ENCODE data around the gene FAM53B. TPM values are rescaled to one million over a fixed set of nuclear protein-coding genes. Genes with fewer than 3 reads are reported as not detected.
"Not testable (repeated sequence)": the region's sequence is repeated elsewhere in the genome, so short reads cannot be mapped to it uniquely, and the experiment has no call there.

Gene FAM53B
- 23.8 TPM for polyA plus RNA-seq (2013, experiment 1 of 4)
- polyA plus RNA-seq (2013, experiment 2 of 4): 23.7 TPM
- 19.7 TPM for polyA plus RNA-seq (2013, experiment 3 of 4)
- polyA plus RNA-seq (2013, experiment 4 of 4): 21.1 TPM

GRCh38 chr10:124744102-124745050 is at the start of gene FAM53B:
Gene FAM53B, minus strand, starts transcription at chr10:124744378. Its CDS starts 37,665 bp downstream, at chr10:124706713.
- H3K36me3 ChIP-seq (ENCODE audit: control insufficient read depth, insufficient read depth, low read length): no peaks in the 10 kb centered on the region
- H3K4me3 ChIP-seq (ENCODE audit: insufficient read depth, low read depth, low read length): peak within 1 kb of the TSS; percentile 73
- 1% methylated on average over 100 of the region's 100 CpGs for WGBS, 2 experiments
- H3K27me3 ChIP-seq (ENCODE audit: control insufficient read depth, insufficient read depth, low read length, poor library complexity, severe bottlenecking): peaks cover 12% of the 10 kb centered on the region
- H3K27ac ChIP-seq (ENCODE audit: insufficient read depth, low read depth, low read length, poor library complexity, severe bottlenecking): peak within 1 kb of the TSS; percentile 20
- no peaks in the 10 kb centered on the region for H3K9me3 ChIP-seq (ENCODE audit: control insufficient read depth, low read length)
- H3K4me1 ChIP-seq (ENCODE audit: control insufficient read depth, insufficient read depth, low read length): peaks cover 38% of the 10 kb centered on the region

GRCh38 chr10:124792998-124793352 is 48.8 kb upstream of the FAM53B start:
- Histone ChIP-seq H3K27me3 (ENCODE audit: control insufficient read depth, insufficient read depth, low read length, poor library complexity, severe bottlenecking) (peaks cover 3% of the 10 kb centered on the region), H3K4me1 (ENCODE audit: control insufficient read depth, insufficient read depth, low read length) (no peaks in the 10 kb centered on the region), H3K36me3 (ENCODE audit: control insufficient read depth, insufficient read depth, low read length) (peaks cover 5% of the 10 kb centered on the region), H3K27ac (ENCODE audit: insufficient read depth, low read depth, low read length, poor library complexity, severe bottlenecking) (no peak overlapping the region), H3K4me3 (ENCODE audit: insufficient read depth, low read depth, low read length) (no peak overlapping the region), H3K9me3 (ENCODE audit: control insufficient read depth, low read length) (no peaks in the 10 kb centered on the region)
- 96 to 98% methylated on average over 11 of the region's 11 CpGs for whole genome bisulfite sequencing, 2 experiments

- WGBS, 2 experiments: 0 to 1% methylated on average over 79 of the region's 79 CpGs
- peak within 1 kb of the TSS; percentile 94 for H3K4me3 ChIP-seq (ENCODE audit: insufficient read depth, low read depth, low read length)
- no peaks in the 10 kb centered on the region for H3K9me3 ChIP-seq (ENCODE audit: control insufficient read depth, low read length)
- peaks cover 3% of the 10 kb centered on the region for H3K27me3 ChIP-seq (ENCODE audit: control insufficient read depth, insufficient read depth, low read length, poor library complexity, severe bottlenecking)
- peaks cover 13% of the 10 kb centered on the region for H3K36me3 ChIP-seq (ENCODE audit: control insufficient read depth, insufficient read depth, low read length)
- peak within 1 kb of the TSS; percentile 90 for H3K27ac ChIP-seq (ENCODE audit: insufficient read depth, low read depth, low read length, poor library complexity, severe bottlenecking)
- no peaks in the 10 kb centered on the region for H3K4me1 ChIP-seq (ENCODE audit: control insufficient read depth, insufficient read depth, low read length)
Measured at GRCh38 chr10:124791547-124792348, 47.6 kb upstream of the FAM53B start, which contains the start of gene EEF1AKMT2. Gene EEF1AKMT2, minus strand, starts transcription at chr10:124791887. Its CDS starts 54 bp downstream, at chr10:124791833.

- not testable (repeated sequence) for H3K9me3 ChIP-seq (ENCODE audit: control insufficient read depth, low read length); H3K27me3 ChIP-seq (ENCODE audit: control insufficient read depth, insufficient read depth, low read length, poor library complexity, severe bottlenecking); H3K4me3 ChIP-seq (ENCODE audit: insufficient read depth, low read depth, low read length); H3K4me1 ChIP-seq (ENCODE audit: control insufficient read depth, insufficient read depth, low read length); H3K27ac ChIP-seq (ENCODE audit: insufficient read depth, low read depth, low read length, poor library complexity, severe bottlenecking)
- peaks cover 18% of the 10 kb centered on the region for H3K36me3 ChIP-seq (ENCODE audit: control insufficient read depth, insufficient read depth, low read length)
- WGBS, 2 experiments: 90 to 91% methylated on average over 1 of the region's 1 CpG
Measured at GRCh38 chr10:124782900-124783299, 38.7 kb upstream of the FAM53B start.

DNA sequence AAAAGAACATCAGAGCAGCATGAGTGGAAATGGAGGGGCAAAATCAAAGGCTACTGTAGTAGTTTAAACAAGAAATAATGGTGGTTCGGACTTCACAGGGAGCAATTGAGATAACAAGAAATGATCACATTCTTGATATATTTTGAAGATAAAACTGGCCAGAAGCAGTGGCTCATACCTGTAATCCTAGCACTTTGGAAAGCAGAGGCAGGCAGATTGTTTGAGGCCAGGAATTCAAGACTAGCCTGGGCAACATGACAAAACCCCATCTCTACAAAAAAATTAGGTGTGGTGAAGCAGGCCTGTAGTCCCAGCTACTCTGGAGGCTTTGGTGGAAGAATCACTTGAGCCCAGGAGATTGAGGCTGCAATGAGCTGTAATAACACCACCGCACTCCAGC is 24.6 kb upstream of the FAM53B start:
- H3K27ac ChIP-seq (ENCODE audit: insufficient read depth, low read depth, low read length, poor library complexity, severe bottlenecking): no peak overlapping the region
- H3K36me3 ChIP-seq (ENCODE audit: control insufficient read depth, insufficient read depth, low read length): peaks cover 5% of the 10 kb centered on the region
- WGBS, 2 experiments: 98 to 100% methylated on average over 1 to 2 of the region's 2 CpGs
- no peaks in the 10 kb centered on the region for H3K9me3 ChIP-seq (ENCODE audit: control insufficient read depth, low read length)
- H3K27me3 ChIP-seq (ENCODE audit: control insufficient read depth, insufficient read depth, low read length, poor library complexity, severe bottlenecking): no peaks in the 10 kb centered on the region
- H3K4me1 ChIP-seq (ENCODE audit: control insufficient read depth, insufficient read depth, low read length): no peaks in the 10 kb centered on the region
- no peak overlapping the region for H3K4me3 ChIP-seq (ENCODE audit: insufficient read depth, low read depth, low read length)

DNA sequence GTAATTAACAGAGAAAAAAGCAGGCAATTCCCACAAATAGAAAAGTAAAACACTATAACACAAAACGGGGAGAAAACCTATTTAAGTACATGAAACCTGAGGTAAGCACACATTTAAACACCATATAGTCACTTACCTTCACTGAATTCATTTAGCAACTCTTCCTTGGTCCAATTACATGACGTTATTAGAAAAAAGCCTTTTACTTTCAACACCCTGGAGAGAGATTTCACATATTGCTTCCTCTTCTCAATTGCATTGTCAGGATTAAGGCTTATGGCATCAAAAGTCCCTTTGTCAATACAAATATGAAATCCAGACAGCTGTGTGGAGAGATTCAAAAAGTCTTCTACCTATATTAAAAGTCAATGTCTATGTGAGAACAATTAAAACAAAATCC is 21.1 kb upstream of the FAM53B start:
- WGBS, 2 experiments: 91 to 95% methylated on average over 2 of the region's 2 CpGs
- H3K9me3 ChIP-seq (ENCODE audit: control insufficient read depth, low read length): no peaks in the 10 kb centered on the region
- no peaks in the 10 kb centered on the region for H3K27me3 ChIP-seq (ENCODE audit: control insufficient read depth, insufficient read depth, low read length, poor library complexity, severe bottlenecking)
- H3K27ac ChIP-seq (ENCODE audit: insufficient read depth, low read depth, low read length, poor library complexity, severe bottlenecking): no peak overlapping the region
- H3K36me3 ChIP-seq (ENCODE audit: control insufficient read depth, insufficient read depth, low read length): peaks cover 9% of the 10 kb centered on the region
- no peaks in the 10 kb centered on the region for H3K4me1 ChIP-seq (ENCODE audit: control insufficient read depth, insufficient read depth, low read length)
- H3K4me3 ChIP-seq (ENCODE audit: insufficient read depth, low read depth, low read length): no peak overlapping the region

DNA sequence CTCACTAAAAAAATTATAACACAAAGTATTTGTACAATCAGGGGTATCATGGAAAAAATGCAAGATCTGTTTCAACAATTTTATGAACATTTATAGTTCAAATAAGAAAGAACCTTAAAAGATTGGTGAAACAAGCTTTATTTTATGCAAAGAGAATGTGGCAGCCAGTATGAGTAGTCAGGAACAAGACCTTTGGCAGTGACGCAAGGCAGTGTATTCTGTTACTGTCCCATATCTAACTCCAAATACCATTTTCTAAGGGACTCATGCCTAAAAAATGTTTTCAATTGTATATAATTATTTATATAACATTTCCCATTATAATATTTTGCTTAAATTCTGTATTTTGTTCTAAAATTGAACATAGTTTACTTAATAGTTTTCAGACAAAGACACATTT is 19.1 kb upstream of the FAM53B start:
- Histone ChIP-seq H3K27me3 (ENCODE audit: control insufficient read depth, insufficient read depth, low read length, poor library complexity, severe bottlenecking) (no peaks in the 10 kb centered on the region), H3K4me1 (ENCODE audit: control insufficient read depth, insufficient read depth, low read length) (no peaks in the 10 kb centered on the region), H3K4me3 (ENCODE audit: insufficient read depth, low read depth, low read length) (no peak overlapping the region), H3K36me3 (ENCODE audit: control insufficient read depth, insufficient read depth, low read length) (peaks cover 14% of the 10 kb centered on the region), H3K9me3 (ENCODE audit: control insufficient read depth, low read length) (no peaks in the 10 kb centered on the region), H3K27ac (ENCODE audit: insufficient read depth, low read depth, low read length, poor library complexity, severe bottlenecking) (no peak overlapping the region)
- 100% methylated on average over 1 of the region's 1 CpG for WGBS, 2 experiments

GRCh38 chr10:124762281-124762680 is 18.1 kb upstream of the FAM53B start:
- WGBS, 2 experiments: 92 to 94% methylated on average over 5 of the region's 5 CpGs
- no peaks in the 10 kb centered on the region for H3K9me3 ChIP-seq (ENCODE audit: control insufficient read depth, low read length)
- no peaks in the 10 kb centered on the region for H3K4me1 ChIP-seq (ENCODE audit: control insufficient read depth, insufficient read depth, low read length)
- H3K27ac ChIP-seq (ENCODE audit: insufficient read depth, low read depth, low read length, poor library complexity, severe bottlenecking): no peak overlapping the region
- peaks cover 14% of the 10 kb centered on the region for H3K36me3 ChIP-seq (ENCODE audit: control insufficient read depth, insufficient read depth, low read length)
- H3K4me3 ChIP-seq (ENCODE audit: insufficient read depth, low read depth, low read length): no peak overlapping the region
- H3K27me3 ChIP-seq (ENCODE audit: control insufficient read depth, insufficient read depth, low read length, poor library complexity, severe bottlenecking): no peaks in the 10 kb centered on the region

- H3K4me3 ChIP-seq (ENCODE audit: insufficient read depth, low read depth, low read length): no peak overlapping the region
- no peak overlapping the region for H3K27ac ChIP-seq (ENCODE audit: insufficient read depth, low read depth, low read length, poor library complexity, severe bottlenecking)
- no peaks in the 10 kb centered on the region for H3K9me3 ChIP-seq (ENCODE audit: control insufficient read depth, low read length)
- no peaks in the 10 kb centered on the region for H3K4me1 ChIP-seq (ENCODE audit: control insufficient read depth, insufficient read depth, low read length)
- peaks cover 8% of the 10 kb centered on the region for H3K36me3 ChIP-seq (ENCODE audit: control insufficient read depth, insufficient read depth, low read length)
- H3K27me3 ChIP-seq (ENCODE audit: control insufficient read depth, insufficient read depth, low read length, poor library complexity, severe bottlenecking): no peaks in the 10 kb centered on the region
- 90 to 95% methylated on average over 3 of the region's 5 CpGs for WGBS, 2 experiments
Measured at GRCh38 chr10:124756156-124756903, 12.2 kb upstream of the FAM53B start.

Data from ectodermal cell (in vitro differentiated cells).